HL-60 (cell line): ENCODE data around the gene CTBP2.

ENCODE experiments used
- CTCF ChIP-seq: IDR thresholded peaks from one replicate; pipeline ENCODE4 v1.5.1; 2011; ENCODE audit warnings: low read length, control low read depth, inconsistent platforms; ENCODE audit not compliant: insufficient read depth
- GABPA ChIP-seq: IDR thresholded peaks from 2 replicates; pipeline ENCODE4 v1.6.1; 2012; ENCODE audit warnings: low read depth
- POLR2AphosphoS5 ChIP-seq: IDR thresholded peaks from 2 replicates; pipeline ENCODE4 v1.6.1; 2012; ENCODE audit warnings: low read depth
- SPI1 ChIP-seq: IDR thresholded peaks from 2 replicates; pipeline ENCODE4 v1.6.1; 2012; ENCODE audit warnings: low read depth, mild to moderate bottlenecking, borderline replicate concordance
- TF ChIP-seq, protein P1 (sequence below): IDR thresholded peaks from 2 replicates; pipeline ENCODE4 v1.6.1; 2012; ENCODE audit warnings: low read depth; ENCODE audit not compliant: insufficient replicate concordance

GRCh38 chr10:125016611-125017202, 143.7 kb downstream of the CTBP2 start:
- TF ChIP-seq CTCF = no peak
- TF ChIP-seq, protein P1, sequence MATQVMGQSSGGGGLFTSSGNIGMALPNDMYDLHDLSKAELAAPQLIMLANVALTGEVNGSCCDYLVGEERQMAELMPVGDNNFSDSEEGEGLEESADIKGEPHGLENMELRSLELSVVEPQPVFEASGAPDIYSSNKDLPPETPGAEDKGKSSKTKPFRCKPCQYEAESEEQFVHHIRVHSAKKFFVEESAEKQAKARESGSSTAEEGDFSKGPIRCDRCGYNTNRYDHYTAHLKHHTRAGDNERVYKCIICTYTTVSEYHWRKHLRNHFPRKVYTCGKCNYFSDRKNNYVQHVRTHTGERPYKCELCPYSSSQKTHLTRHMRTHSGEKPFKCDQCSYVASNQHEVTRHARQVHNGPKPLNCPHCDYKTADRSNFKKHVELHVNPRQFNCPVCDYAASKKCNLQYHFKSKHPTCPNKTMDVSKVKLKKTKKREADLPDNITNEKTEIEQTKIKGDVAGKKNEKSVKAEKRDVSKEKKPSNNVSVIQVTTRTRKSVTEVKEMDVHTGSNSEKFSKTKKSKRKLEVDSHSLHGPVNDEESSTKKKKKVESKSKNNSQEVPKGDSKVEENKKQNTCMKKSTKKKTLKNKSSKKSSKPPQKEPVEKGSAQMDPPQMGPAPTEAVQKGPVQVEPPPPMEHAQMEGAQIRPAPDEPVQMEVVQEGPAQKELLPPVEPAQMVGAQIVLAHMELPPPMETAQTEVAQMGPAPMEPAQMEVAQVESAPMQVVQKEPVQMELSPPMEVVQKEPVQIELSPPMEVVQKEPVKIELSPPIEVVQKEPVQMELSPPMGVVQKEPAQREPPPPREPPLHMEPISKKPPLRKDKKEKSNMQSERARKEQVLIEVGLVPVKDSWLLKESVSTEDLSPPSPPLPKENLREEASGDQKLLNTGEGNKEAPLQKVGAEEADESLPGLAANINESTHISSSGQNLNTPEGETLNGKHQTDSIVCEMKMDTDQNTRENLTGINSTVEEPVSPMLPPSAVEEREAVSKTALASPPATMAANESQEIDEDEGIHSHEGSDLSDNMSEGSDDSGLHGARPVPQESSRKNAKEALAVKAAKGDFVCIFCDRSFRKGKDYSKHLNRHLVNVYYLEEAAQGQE = no peak
- TF ChIP-seq POLR2AphosphoS5 = no peak
- no peak for TF ChIP-seq GABPA
- no peak for TF ChIP-seq SPI1
